Measurements from ENCODE around the gene FADD.

GRCh38 chr11:70169632-70170031, 33.5 kb upstream of the FADD start:
- no peak for TF ChIP-seq POLR2A (IDR thresholded peaks at IDR 0.05)
- no peak for TF ChIP-seq CTCF (IDR thresholded peaks at IDR 0.05)
